Panc1 (cell line): ENCODE data around the gene CFLAR. TPM values are rescaled to one million over a fixed set of nuclear protein-coding genes. Genes with fewer than 3 reads are reported as not detected.
A peak's percentile ranks its signal among the peaks of the same experiment; 100 is the strongest.

Experiments
- ATAC-seq: fragments of 200-7000 bp; cut with Tn5 transposase; 2 replicates; pipeline ENCODE4 v1.9.1; 2020; ENCODE audit warnings: mild to moderate bottlenecking, moderate library complexity
- BruUV-seq: library from RNA; stranded (reverse); fragments of 400-500 nt; replicated peaks from 2 replicates; lab custom pipeline; 2021; lab: Mats Ljungman, UMichigan
- CTCF ChIA-PET: fragments of 300-600 bp; sonication (Branson Sonifier 250); formaldehyde crosslinking; loops from one replicate; lab custom pipeline; 2022; ENCODE audit warnings: antibody characterized with exemption; lab: Charles Lee
- POLR2A ChIA-PET: fragments of 300-600 bp; sonication (Branson Sonifier 250); formaldehyde crosslinking; loops from one replicate; lab custom pipeline; 2022; ENCODE audit warnings: antibody characterized with exemption; lab: Charles Lee
- DNase-seq: peaks from one replicate; pipeline ENCODE4 v3.0.0-alpha.2; 2010; ENCODE audit warnings: low read depth, low spot score
- H3K27ac ChIP-seq: 2 replicates; pipeline ENCODE4 v1.5.1; 2011; ENCODE audit warnings: mild to moderate bottlenecking, low read length, inconsistent platforms
- H3K27me3 ChIP-seq: fragments of 200-500 bp; sonication (Bioruptor generic); 2 replicates; pipeline ENCODE4 v1.6.0; 2014; ENCODE audit warnings: low read length, inconsistent platforms; ENCODE audit not compliant: control insufficient read depth, insufficient read depth
- H3K36me3 ChIP-seq: fragments of 200-500 bp; sonication (Bioruptor generic); 2 replicates; pipeline ENCODE4 v1.5.1; 2014; ENCODE audit warnings: inconsistent platforms, mild to moderate bottlenecking, low read length, moderate library complexity; ENCODE audit not compliant: control insufficient read depth, insufficient read depth
- H3K4me1 ChIP-seq: 2 replicates; pipeline ENCODE4 v1.5.1; 2011; ENCODE audit warnings: inconsistent platforms, mild to moderate bottlenecking, low read length, moderate library complexity; ENCODE audit not compliant: control insufficient read depth, insufficient read depth
- H3K4me3 ChIP-seq, 2 experiments: 2 replicates each; pipeline ENCODE4 v1.5.1; 2011 to 2012; ENCODE audit warnings: low read depth in 2 of 2, low read length in 2 of 2, mild to moderate bottlenecking in 2 of 2, inconsistent platforms in 1 of 2, moderate library complexity in 1 of 2
- H3K9me3 ChIP-seq: fragments of 200-500 bp; sonication (Bioruptor generic); 2 replicates; pipeline ENCODE4 v1.5.1; 2014; ENCODE audit warnings: low read depth, mild to moderate bottlenecking, inconsistent platforms, low read length, moderate library complexity; ENCODE audit not compliant: control insufficient read depth, insufficient read depth
- CTCF ChIP-seq: fragments of 450-650 bp; IDR thresholded peaks from 2 replicates; pipeline ENCODE4 v1.5.1; 2017; ENCODE audit warnings: mild to moderate bottlenecking
- POLR2AphosphoS5 ChIP-seq: IDR thresholded peaks from 2 replicates; pipeline ENCODE4 v1.6.1; 2012; ENCODE audit warnings: mild to moderate bottlenecking, low read depth, low read length, moderate library complexity
- SIN3A ChIP-seq: IDR thresholded peaks from 2 replicates; pipeline ENCODE4 v1.6.1; 2012; ENCODE audit warnings: low read depth, mild to moderate bottlenecking, low read length, moderate library complexity, borderline replicate concordance; ENCODE audit not compliant: insufficient read depth
- TCF7L2 ChIP-seq: IDR thresholded peaks from 2 replicates; pipeline ENCODE4 v1.6.1; 2011; ENCODE audit warnings: mild to moderate bottlenecking, low read depth, low read length, inconsistent platforms
- in situ Hi-C: cut with HindIII; loops from 2 replicates; pipeline ENCODE4 v1.10.0; 2016; ENCODE audit warnings: low sequenced_read_pairs, low pct_unique_long_range_greater_than_20kb
- intact Hi-C: fragments of 100-400 bp; cut with micrococcal nuclease; formaldehyde crosslinking; loops from one replicate; pipeline ENCODE4 v1.10.0; 2022; ENCODE audit not compliant: unreplicated experiment
- total RNA-seq: library from RNA; stranded (reverse); gene quantifications from one replicate; pipeline ENCODE4 v1.2.1, GENCODE V29; 2021; ENCODE audit not compliant: unreplicated experiment
- TF ChIP-seq, protein P1 (sequence below), 2 experiments: IDR thresholded peaks; 2 replicates each; pipeline ENCODE4 v1.6.1; 2011 to 2012; ENCODE audit warnings: low read depth in 2 of 2, control low read depth in 1 of 2, low read length in 1 of 2, mild to moderate bottlenecking in 1 of 2, moderate library complexity in 1 of 2; ENCODE audit not compliant: insufficient read depth in 1 of 2

The CFLAR gene
- total RNA-seq, 1 experiment from 2014 or later, result 46.3 TPM

GRCh38 chr2:201148434-201148990 is 32.5 kb downstream of the CFLAR start:
- in situ Hi-C loops, result no loop called here
- peaks cover 4% of the 10 kb centered on the region; the same call in 1 of the 2 replicates for H3K36me3 ChIP-seq
- H3K4me3 ChIP-seq, result no peak overlapping the region
- H3K4me1 ChIP-seq, result peaks cover 9% of the 10 kb centered on the region
- CTCF ChIA-PET, result no interaction called here
- H3K9me3 ChIP-seq, result no peaks in the 10 kb centered on the region
- ATAC-seq (no peak; the same call in 1 of the 2 replicates), DNase-seq (no peak)
- H3K27ac ChIP-seq, result no peak overlapping the region
- POLR2A ChIA-PET, result no interaction called here
- no peak for TF ChIP-seq CTCF
- TF ChIP-seq, protein P1, sequence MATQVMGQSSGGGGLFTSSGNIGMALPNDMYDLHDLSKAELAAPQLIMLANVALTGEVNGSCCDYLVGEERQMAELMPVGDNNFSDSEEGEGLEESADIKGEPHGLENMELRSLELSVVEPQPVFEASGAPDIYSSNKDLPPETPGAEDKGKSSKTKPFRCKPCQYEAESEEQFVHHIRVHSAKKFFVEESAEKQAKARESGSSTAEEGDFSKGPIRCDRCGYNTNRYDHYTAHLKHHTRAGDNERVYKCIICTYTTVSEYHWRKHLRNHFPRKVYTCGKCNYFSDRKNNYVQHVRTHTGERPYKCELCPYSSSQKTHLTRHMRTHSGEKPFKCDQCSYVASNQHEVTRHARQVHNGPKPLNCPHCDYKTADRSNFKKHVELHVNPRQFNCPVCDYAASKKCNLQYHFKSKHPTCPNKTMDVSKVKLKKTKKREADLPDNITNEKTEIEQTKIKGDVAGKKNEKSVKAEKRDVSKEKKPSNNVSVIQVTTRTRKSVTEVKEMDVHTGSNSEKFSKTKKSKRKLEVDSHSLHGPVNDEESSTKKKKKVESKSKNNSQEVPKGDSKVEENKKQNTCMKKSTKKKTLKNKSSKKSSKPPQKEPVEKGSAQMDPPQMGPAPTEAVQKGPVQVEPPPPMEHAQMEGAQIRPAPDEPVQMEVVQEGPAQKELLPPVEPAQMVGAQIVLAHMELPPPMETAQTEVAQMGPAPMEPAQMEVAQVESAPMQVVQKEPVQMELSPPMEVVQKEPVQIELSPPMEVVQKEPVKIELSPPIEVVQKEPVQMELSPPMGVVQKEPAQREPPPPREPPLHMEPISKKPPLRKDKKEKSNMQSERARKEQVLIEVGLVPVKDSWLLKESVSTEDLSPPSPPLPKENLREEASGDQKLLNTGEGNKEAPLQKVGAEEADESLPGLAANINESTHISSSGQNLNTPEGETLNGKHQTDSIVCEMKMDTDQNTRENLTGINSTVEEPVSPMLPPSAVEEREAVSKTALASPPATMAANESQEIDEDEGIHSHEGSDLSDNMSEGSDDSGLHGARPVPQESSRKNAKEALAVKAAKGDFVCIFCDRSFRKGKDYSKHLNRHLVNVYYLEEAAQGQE (IDR thresholded peaks at IDR 0.05; ENCODE audit: insufficient read depth in 1 of 2, low read depth in 2 of 2, low read length in 1 of 2), result no peak
- no peak for TF ChIP-seq SIN3A
- no peak for TF ChIP-seq POLR2AphosphoS5
- TF ChIP-seq TCF7L2, result no peak
- H3K27me3 ChIP-seq, result no peaks in the 10 kb centered on the region
- intact Hi-C loops, result no loop called here
- BruUV-seq, result no TSS peak

- peaks cover 9% of the 10 kb centered on the region for H3K4me1 ChIP-seq
- no peak overlapping the region for H3K4me3 ChIP-seq
Measured at GRCh38 chr2:201149064-201149820, 33.3 kb downstream of the CFLAR start.

More at GRCh38 chr2:201149064-201149820, 33.3 kb downstream of the CFLAR start:
- Histone ChIP-seq H3K9me3 (no peaks in the 10 kb centered on the region), H3K27me3 (no peaks in the 10 kb centered on the region), H3K27ac (no peak overlapping the region), H3K36me3 (peaks cover 4% of the 10 kb centered on the region; the same call in 1 of the 2 replicates)
- no TSS peak for BruUV-seq
- ChIA-PET POLR2A (interaction anchor here (0.7 kb wide), 1 partner anchor 23 kb away, joined by 4 read pairs; no protein-coding TSS in a partner anchor), CTCF (no interaction called here)
- DNase-seq, result no peak
- peak; percentile 67 for ATAC-seq
- intact Hi-C loops, result no loop called here
- in situ Hi-C loops, result no loop called here
- no peak for TF ChIP-seq CTCF
- no peak for TF ChIP-seq TCF7L2
- no peak for TF ChIP-seq SIN3A
- no peak for TF ChIP-seq POLR2AphosphoS5
- TF ChIP-seq, protein P1 (IDR thresholded peaks at IDR 0.05; ENCODE audit: insufficient read depth in 1 of 2, low read depth in 2 of 2, low read length in 1 of 2), result no peak
